Upper lobe of left lung (tissue), 6 donors: ENCODE data around the gene EHD2. TPM values are rescaled to one million over a fixed set of nuclear protein-coding genes. Genes with fewer than 3 reads are reported as not detected.
"Not testable (repeated sequence)": the region's sequence is repeated elsewhere in the genome, so short reads cannot be mapped to it uniquely, and the experiment has no call there.

ENCODE experiments used
- ATAC-seq, 2 donors: fragments of 200-7000 bp; cut with Tn5 transposase; one replicate each; pipeline ENCODE4 v1.9.1; 2022; ENCODE audit warnings: mild to moderate bottlenecking in 2 of 2, moderate library complexity in 2 of 2; ENCODE audit not compliant: low FRiP score in 2 of 2
- DNase-seq, 2 donors: peaks; one replicate each; pipeline ENCODE4 v3.0.0-alpha.2; 2019 to 2020
- H3K27ac ChIP-seq, 4 donors: fragments of 200-600 bp; sonication (generic); one replicate each; pipeline ENCODE4 v1.5.1; 2016 to 2019
- H3K27me3 ChIP-seq, 4 donors: fragments of 200-600 bp; sonication (generic); one replicate each; pipeline ENCODE4 v1.5.1; 2017 to 2019
- H3K36me3 ChIP-seq, 4 donors: fragments of 200-600 bp; sonication (generic); one replicate each; pipeline ENCODE4 v1.5.1; 2016 to 2019
- H3K4me1 ChIP-seq, 4 donors: fragments of 200-600 bp; sonication (generic); one replicate each; pipeline ENCODE4 v1.5.1; 2018 to 2019
- H3K4me3 ChIP-seq, 4 donors: fragments of 200-600 bp; sonication (generic); one replicate each; pipeline ENCODE4 v1.5.1; 2017 to 2019; ENCODE audit warnings: mild to moderate bottlenecking in 2 of 4, moderate library complexity in 1 of 4
- H3K9me3 ChIP-seq, 4 donors: fragments of 200-600 bp; sonication (generic); one replicate each; pipeline ENCODE4 v1.5.1; 2018 to 2019
- EP300 ChIP-seq, 4 donors: sonication (generic); formaldehyde crosslinking; IDR thresholded peaks; one replicate each; pipeline ENCODE4 v1.5.1; 2017; ENCODE audit warnings: antibody characterized with exemption in 4 of 4, control low read depth in 2 of 4
- POLR2A ChIP-seq, 4 donors: fragments of 450-650 bp; IDR thresholded peaks; one replicate each; pipeline ENCODE4 v1.5.1; 2016 to 2017; ENCODE audit warnings: antibody characterized with exemption in 4 of 4, mild to moderate bottlenecking in 2 of 4
- POLR2AphosphoS5 ChIP-seq, 2 donors: sonication (generic); formaldehyde crosslinking; IDR thresholded peaks; one replicate each; pipeline ENCODE4 v1.5.1; 2017; ENCODE audit warnings: antibody characterized with exemption in 2 of 2
- WGBS, 2 donors: methylation state at CpG; one replicate each; pipeline ENCODE4 v1.1.5; 2017 to 2018; 5-methylcytosine and 5-hydroxymethylcytosine counted together
- total RNA-seq, 6 donors: library from RNA; depleted of rRNA in 4 of 6; stranded (reverse); fragments of >200 nt in 4 of 6; gene quantifications; one replicate each; pipeline versions ENCODE4 v1.1.0 to v1.2.1, GENCODE V29; 2016 to 2021
- TF ChIP-seq, protein P1 (sequence below), 6 experiments: fragments of 450-650 bp in 4 of 6; fragments of 200-600 bp in 2 of 6; sonication (generic) in 2 of 6; IDR thresholded peaks; one replicate each; pipeline ENCODE4 v1.5.1; 2016 to 2019; ENCODE audit warnings: antibody characterized with exemption in 6 of 6
- donor health status: DM: no; HTN: no; CAD: no; lungs with moderate emphysema.
- donor health status: DM: no; HTN: yes; CAD: no; lungs with severe emphysema.

EHD2 gene
- total RNA-seq, 6 donors from 2014 or later, result 80.7 to 426 (median 181) TPM

DNA sequence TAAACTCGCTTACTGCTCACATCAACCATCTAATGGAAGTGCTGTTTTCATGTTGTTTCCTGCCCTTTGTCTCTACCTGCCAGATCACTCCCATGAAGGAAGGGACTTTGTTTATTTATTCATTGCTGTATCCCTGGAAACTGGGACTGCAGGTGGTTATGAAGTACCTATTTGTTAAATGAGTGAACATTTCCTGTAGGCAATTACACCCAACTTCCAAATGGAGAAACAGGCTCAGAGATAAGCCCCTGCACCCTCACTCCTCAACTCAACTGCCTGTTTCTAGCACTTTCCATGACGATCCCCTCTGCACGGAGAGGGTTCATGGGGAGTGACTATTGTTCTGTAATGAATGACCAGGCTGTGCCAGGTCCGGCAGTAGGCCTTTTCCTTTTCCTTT lies 63.3 kb downstream of the EHD2 start:
- TF ChIP-seq, protein P1, sequence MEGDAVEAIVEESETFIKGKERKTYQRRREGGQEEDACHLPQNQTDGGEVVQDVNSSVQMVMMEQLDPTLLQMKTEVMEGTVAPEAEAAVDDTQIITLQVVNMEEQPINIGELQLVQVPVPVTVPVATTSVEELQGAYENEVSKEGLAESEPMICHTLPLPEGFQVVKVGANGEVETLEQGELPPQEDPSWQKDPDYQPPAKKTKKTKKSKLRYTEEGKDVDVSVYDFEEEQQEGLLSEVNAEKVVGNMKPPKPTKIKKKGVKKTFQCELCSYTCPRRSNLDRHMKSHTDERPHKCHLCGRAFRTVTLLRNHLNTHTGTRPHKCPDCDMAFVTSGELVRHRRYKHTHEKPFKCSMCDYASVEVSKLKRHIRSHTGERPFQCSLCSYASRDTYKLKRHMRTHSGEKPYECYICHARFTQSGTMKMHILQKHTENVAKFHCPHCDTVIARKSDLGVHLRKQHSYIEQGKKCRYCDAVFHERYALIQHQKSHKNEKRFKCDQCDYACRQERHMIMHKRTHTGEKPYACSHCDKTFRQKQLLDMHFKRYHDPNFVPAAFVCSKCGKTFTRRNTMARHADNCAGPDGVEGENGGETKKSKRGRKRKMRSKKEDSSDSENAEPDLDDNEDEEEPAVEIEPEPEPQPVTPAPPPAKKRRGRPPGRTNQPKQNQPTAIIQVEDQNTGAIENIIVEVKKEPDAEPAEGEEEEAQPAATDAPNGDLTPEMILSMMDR (IDR thresholded peaks at IDR 0.05), result no peak
- peak in 1 of 2 donors; percentile 22 for TF ChIP-seq POLR2AphosphoS5 (IDR thresholded peaks at IDR 0.05)
- Histone ChIP-seq H3K4me3 (no peak overlapping the region), H3K27me3 (no peaks in the 10 kb centered on the region), H3K36me3 (peaks cover 0 to 12% (median 8%) of the 10 kb centered on the region in 4 donors), H3K9me3 (no peaks in the 10 kb centered on the region), H3K4me1 (peaks cover 32 to 37% (median 34%) of the 10 kb centered on the region in 4 donors), H3K27ac (peak overlapping the region in 1 of 4 donors; percentile 98)
- DNase-seq, result no peak
- 41 to 52% methylated on average over 4 of the region's 4 CpGs for WGBS, 2 donors
- no peak for ATAC-seq

GRCh38 chr19:47777245-47778048 lies 64.2 kb downstream of the EHD2 start:
- Histone ChIP-seq H3K4me3 (peak overlapping the region; percentile 76 to 97 (median 86)), H3K36me3 (peaks cover 0 to 21% (median 16%) of the 10 kb centered on the region in 4 donors), H3K4me1 (peaks cover 40 to 45% (median 41%) of the 10 kb centered on the region in 4 donors), H3K27ac (peak overlapping the region; percentile 91 to 99 (median 97))
- not testable (repeated sequence) for H3K9me3 ChIP-seq, ATAC-seq, DNase-seq, H3K27me3 ChIP-seq
- WGBS, 2 donors, result 75 to 81% methylated on average over 23 of the region's 23 CpGs

- Histone ChIP-seq H3K27ac (peak within 1 kb of the TSS; percentile 91 to 99 (median 97)), H3K4me1 (peaks cover 40 to 45% (median 41%) of the 10 kb centered on the region in 4 donors), H3K4me3 (peak within 1 kb of the TSS; percentile 76 to 97 (median 86)), H3K9me3 (no peaks in the 10 kb centered on the region), H3K36me3 (peaks cover 0 to 29% (median 22%) of the 10 kb centered on the region in 4 donors), H3K27me3 (no peaks in the 10 kb centered on the region)
- TF ChIP-seq POLR2AphosphoS5 (IDR thresholded peaks at IDR 0.05) (peak; percentile 96 to 99), POLR2A (IDR thresholded peaks at IDR 0.05) (peak in 3 of 4 donors; percentile 66 to 94 (median 89)), EP300 (IDR thresholded peaks at IDR 0.05) (no peak)
- TF ChIP-seq, protein P1 (IDR thresholded peaks at IDR 0.05), result no peak
- DNase-seq, result peak; percentile 83 to 93
- ATAC-seq, result peak; percentile 92 to 94
- WGBS, 2 donors, result 0 to 1% methylated on average over 14 to 28 of the region's 65 CpGs
Measured at GRCh38 chr19:47778049-47778953, 65.1 kb downstream of the EHD2 start, which contains the start of gene SELENOW. Gene SELENOW (plus strand): TSS chr19:47778703. CDS start chr19:47778786, 83 bp downstream.

DNA sequence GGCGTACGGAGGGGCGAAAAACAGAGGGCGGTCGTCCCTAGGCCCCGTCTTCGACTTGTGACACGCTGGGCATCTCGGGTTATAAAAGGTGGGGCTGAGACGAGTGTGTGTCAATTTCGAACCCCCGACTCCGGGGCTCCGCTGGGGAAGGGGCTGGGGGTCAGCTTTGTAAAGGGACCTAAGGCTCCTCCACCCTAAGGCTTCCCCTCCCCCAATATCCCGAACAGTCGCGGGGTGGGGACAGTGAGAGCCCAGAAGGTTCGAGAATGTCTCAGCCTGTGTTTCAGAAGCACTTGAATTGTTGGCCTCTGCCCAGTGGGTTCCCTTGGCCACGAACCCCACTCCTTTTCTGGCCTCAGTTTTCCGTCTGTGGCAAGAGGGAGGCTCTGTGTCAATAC lies 65.7 kb downstream of the EHD2 start:
- 0 to 1% methylated on average over 8 to 20 of the region's 20 CpGs for WGBS, 2 donors
- Histone ChIP-seq H3K4me1 (peaks cover 40 to 45% (median 41%) of the 10 kb centered on the region in 4 donors), H3K4me3 (peak overlapping the region; percentile 76 to 97 (median 86)), H3K27ac (peak overlapping the region; percentile 91 to 99 (median 97)), H3K36me3 (peaks cover 0 to 36% (median 29%) of the 10 kb centered on the region in 4 donors), H3K9me3 (no peaks in the 10 kb centered on the region), H3K27me3 (no peaks in the 10 kb centered on the region)
- TF ChIP-seq EP300 (IDR thresholded peaks at IDR 0.05) (no peak), POLR2AphosphoS5 (IDR thresholded peaks at IDR 0.05) (no peak), POLR2A (IDR thresholded peaks at IDR 0.05) (no peak)
- TF ChIP-seq, protein P1 (IDR thresholded peaks at IDR 0.05), result no peak
- ATAC-seq (peak; percentile 36 to 44), DNase-seq (peak in 1 of 2 donors; percentile 54)
